ENCODE data around the gene C16orf92. TPM values are rescaled to one million over a fixed set of nuclear protein-coding genes. Genes with fewer than 3 reads are reported as not detected.

C16orf92 gene
- total and polyA plus RNA-seq, 2 of the 13 experiments (the other 11 are each of a cell fraction or from before 2014, with no cell fraction given) = not detected

DNA sequence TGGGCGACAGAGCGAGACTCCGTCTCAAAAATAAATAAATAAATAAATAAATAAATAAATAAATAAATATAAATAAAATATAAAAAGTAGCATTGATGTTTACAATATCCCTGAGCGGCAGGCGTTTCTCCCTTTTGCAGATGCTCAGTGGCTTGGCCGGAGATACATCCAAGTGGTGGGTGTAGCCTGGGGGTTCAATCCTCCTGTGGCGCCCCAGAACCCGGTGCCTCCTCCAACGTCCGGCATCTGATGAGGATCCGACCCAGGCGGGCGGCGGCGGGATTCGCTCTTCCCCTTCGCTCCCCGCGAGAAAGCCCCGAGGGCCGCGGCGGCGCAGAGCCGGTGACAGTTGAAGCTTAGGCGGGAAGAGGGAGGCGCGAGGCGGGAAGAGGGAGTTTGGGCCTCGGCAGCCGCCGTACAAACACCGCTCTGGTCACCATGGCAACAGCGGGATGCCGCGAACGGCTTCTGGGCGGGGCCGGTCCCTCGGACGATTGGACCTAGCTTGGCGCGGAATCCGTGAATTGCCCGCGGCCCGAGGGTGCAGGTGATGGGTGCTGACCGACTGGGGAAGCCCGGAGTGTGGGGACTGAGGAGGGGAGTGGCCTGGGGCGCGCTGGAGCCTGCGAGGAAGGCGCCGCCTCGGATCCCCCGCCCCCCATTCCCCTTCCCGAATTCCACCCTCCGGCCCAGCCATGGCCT lies 29.8 kb downstream of the C16orf92 start (continued):
- TF ChIP-seq, protein P1, sequence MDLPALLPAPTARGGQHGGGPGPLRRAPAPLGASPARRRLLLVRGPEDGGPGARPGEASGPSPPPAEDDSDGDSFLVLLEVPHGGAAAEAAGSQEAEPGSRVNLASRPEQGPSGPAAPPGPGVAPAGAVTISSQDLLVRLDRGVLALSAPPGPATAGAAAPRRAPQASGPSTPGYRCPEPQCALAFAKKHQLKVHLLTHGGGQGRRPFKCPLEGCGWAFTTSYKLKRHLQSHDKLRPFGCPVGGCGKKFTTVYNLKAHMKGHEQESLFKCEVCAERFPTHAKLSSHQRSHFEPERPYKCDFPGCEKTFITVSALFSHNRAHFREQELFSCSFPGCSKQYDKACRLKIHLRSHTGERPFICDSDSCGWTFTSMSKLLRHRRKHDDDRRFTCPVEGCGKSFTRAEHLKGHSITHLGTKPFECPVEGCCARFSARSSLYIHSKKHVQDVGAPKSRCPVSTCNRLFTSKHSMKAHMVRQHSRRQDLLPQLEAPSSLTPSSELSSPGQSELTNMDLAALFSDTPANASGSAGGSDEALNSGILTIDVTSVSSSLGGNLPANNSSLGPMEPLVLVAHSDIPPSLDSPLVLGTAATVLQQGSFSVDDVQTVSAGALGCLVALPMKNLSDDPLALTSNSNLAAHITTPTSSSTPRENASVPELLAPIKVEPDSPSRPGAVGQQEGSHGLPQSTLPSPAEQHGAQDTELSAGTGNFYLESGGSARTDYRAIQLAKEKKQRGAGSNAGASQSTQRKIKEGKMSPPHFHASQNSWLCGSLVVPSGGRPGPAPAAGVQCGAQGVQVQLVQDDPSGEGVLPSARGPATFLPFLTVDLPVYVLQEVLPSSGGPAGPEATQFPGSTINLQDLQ (CRISPR knock-in tag; IDR thresholded peaks at IDR 0.05) = peak; percentile 83; the same call in 1 of the 2 replicates
- TF ChIP-seq JUN (CRISPR knock-in tag; IDR thresholded peaks at IDR 0.05) (peak; percentile 85; the same call in 1 of the 2 replicates), KDM6A (CRISPR knock-in tag; IDR thresholded peaks at IDR 0.05; ENCODE audit: low read depth) (peak; percentile 23; the same call in 1 of the 2 replicates), SYNCRIP (IDR thresholded peaks at IDR 0.05; ENCODE audit: insufficient read depth, low read depth, low read length) (no peak), ELF3 (CRISPR knock-in tag; IDR thresholded peaks at IDR 0.05) (peak; percentile 90), ZBTB42 (CRISPR knock-in tag; IDR thresholded peaks at IDR 0.05) (peak; percentile 92; the same call in 1 of the 2 replicates), ZNF567 (CRISPR knock-in tag; IDR thresholded peaks at IDR 0.05; ENCODE audit: borderline replicate concordance) (peak; percentile 91), ATF7 (IDR thresholded peaks at IDR 0.05) (no peak), ATF7 (CRISPR knock-in tag; IDR thresholded peaks at IDR 0.05) (no peak; the same call in 1 of the 2 replicates), TBX2 (CRISPR knock-in tag; IDR thresholded peaks at IDR 0.05; ENCODE audit: borderline replicate concordance) (peak; percentile 97), MAFK (conservative IDR thresholded peaks at IDR 0.05 in 1 of 2, IDR thresholded peaks at IDR 0.05 in 1 of 2; ENCODE audit: low read length in 2 of 2) (no peak), RFX1 (IDR thresholded peaks at IDR 0.05) (peak; percentile 97), SAP130 (CRISPR knock-in tag; IDR thresholded peaks at IDR 0.05; ENCODE audit: low read depth) (peak; percentile 99), ZNF431 (CRISPR knock-in tag; IDR thresholded peaks at IDR 0.05; ENCODE audit: borderline replicate concordance, low read depth) (0 out of 2 replicates have a peak, but pooled peaks have one; percentile 87), PRPF4 (IDR thresholded peaks at IDR 0.05; ENCODE audit: low read depth, low read length, poor library complexity, severe bottlenecking) (no peak)
- TF ChIP-seq, protein P2, sequence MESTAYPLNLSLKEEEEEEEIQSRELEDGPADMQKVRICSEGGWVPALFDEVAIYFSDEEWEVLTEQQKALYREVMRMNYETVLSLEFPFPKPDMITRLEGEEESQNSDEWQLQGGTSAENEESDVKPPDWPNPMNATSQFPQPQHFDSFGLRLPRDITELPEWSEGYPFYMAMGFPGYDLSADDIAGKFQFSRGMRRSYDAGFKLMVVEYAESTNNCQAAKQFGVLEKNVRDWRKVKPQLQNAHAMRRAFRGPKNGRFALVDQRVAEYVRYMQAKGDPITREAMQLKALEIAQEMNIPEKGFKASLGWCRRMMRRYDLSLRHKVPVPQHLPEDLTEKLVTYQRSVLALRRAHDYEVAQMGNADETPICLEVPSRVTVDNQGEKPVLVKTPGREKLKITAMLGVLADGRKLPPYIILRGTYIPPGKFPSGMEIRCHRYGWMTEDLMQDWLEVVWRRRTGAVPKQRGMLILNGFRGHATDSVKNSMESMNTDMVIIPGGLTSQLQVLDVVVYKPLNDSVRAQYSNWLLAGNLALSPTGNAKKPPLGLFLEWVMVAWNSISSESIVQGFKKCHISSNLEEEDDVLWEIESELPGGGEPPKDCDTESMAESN (CRISPR knock-in tag; conservative IDR thresholded peaks at IDR 0.05) = peak; percentile 91
- TF ChIP-seq, protein P3, sequence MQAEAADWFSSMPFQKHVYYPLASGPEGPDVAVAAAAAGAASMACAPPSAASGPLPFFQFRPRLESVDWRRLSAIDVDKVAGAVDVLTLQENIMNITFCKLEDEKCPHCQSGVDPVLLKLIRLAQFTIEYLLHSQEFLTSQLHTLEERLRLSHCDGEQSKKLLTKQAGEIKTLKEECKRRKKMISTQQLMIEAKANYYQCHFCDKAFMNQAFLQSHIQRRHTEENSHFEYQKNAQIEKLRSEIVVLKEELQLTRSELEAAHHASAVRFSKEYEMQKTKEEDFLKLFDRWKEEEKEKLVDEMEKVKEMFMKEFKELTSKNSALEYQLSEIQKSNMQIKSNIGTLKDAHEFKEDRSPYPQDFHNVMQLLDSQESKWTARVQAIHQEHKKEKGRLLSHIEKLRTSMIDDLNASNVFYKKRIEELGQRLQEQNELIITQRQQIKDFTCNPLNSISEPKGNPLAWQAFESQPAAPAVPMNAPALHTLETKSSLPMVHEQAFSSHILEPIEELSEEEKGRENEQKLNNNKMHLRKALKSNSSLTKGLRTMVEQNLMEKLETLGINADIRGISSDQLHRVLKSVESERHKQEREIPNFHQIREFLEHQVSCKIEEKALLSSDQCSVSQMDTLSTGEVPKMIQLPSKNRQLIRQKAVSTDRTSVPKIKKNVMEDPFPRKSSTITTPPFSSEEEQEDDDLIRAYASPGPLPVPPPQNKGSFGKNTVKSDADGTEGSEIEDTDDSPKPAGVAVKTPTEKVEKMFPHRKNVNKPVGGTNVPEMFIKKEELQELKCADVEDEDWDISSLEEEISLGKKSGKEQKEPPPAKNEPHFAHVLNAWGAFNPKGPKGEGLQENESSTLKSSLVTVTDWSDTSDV (CRISPR knock-in tag; IDR thresholded peaks at IDR 0.05) = peak; percentile 93
- TF ChIP-seq, protein P4, sequence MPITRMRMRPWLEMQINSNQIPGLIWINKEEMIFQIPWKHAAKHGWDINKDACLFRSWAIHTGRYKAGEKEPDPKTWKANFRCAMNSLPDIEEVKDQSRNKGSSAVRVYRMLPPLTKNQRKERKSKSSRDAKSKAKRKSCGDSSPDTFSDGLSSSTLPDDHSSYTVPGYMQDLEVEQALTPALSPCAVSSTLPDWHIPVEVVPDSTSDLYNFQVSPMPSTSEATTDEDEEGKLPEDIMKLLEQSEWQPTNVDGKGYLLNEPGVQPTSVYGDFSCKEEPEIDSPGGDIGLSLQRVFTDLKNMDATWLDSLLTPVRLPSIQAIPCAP (CRISPR knock-in tag; IDR thresholded peaks at IDR 0.05; ENCODE audit: low read depth) = 0 out of 2 replicates have a peak, but pooled peaks have one; percentile 60
- TF ChIP-seq, protein P5, sequence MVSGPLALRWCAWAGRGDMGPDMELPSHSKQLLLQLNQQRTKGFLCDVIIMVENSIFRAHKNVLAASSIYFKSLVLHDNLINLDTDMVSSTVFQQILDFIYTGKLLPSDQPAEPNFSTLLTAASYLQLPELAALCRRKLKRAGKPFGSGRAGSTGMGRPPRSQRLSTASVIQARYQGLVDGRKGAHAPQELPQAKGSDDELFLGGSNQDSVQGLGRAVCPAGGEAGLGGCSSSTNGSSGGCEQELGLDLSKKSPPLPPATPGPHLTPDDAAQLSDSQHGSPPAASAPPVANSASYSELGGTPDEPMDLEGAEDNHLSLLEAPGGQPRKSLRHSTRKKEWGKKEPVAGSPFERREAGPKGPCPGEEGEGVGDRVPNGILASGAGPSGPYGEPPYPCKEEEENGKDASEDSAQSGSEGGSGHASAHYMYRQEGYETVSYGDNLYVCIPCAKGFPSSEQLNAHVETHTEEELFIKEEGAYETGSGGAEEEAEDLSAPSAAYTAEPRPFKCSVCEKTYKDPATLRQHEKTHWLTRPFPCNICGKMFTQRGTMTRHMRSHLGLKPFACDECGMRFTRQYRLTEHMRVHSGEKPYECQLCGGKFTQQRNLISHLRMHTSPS (CRISPR knock-in tag; IDR thresholded peaks at IDR 0.05; ENCODE audit: low read depth) = no peak
